ENCODE data around the gene TRIM15.
"Not testable (repeated sequence)": the region's sequence is repeated elsewhere in the genome, so short reads cannot be mapped to it uniquely, and the experiment has no call there.

Gene TRIM15

GRCh38 chr6:30162265-30163089 lies 869 bp upstream of the TRIM15 start:
- no peak for DNase-seq (ENCODE audit: low read depth)

DNA sequence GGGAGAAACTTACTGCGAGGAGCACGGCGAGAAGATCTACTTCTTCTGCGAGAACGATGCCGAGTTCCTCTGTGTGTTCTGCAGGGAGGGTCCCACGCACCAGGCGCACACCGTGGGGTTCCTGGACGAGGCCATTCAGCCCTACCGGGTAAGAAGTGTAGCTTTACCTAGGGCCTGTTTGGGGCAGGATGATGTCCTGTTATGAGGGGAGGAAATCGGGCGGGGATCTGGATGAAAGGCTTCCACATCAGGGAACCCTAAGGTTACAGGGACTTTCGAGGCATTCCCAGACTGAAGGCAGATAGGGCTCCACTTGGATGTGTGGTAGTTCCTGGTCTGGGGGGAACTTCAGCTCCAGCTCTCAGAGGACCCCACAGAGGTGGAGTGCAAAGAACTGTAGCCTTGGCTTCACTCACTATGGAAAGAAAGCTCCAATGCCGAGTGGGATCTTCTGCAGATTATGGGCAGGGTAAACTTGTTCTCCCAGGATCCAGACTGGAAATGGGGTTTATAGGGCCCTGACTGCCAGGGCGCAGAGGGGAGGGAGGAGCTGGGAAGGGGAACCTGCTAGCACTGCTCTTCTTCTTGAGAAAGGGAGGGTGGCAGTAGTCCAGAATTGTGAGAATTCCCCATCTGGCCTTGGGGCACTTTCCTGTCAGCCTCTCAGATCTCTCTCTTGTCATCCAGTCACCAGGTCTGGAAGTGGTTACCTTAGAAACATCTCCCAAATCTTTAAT lies 740 bp downstream of the TRIM15 start:
- DNase-seq (ENCODE audit: low read depth): no peak

- DNase-seq (ENCODE audit: low read depth): no peak
Observed at GRCh38 chr6:30164714-30165113, 1.4 kb downstream of the TRIM15 start.

- DNase-seq (ENCODE audit: low read depth): not testable (repeated sequence)
Observed at GRCh38 chr6:30165238-30165637, 1.9 kb downstream of the TRIM15 start.

GRCh38 chr6:30167101-30167500 lies 3.8 kb downstream of the TRIM15 start:
- DNase-seq (ENCODE audit: low read depth): no peak

GRCh38 chr6:30168741-30169140 lies 5.4 kb downstream of the TRIM15 start:
- DNase-seq (ENCODE audit: low read depth): no peak

DNA sequence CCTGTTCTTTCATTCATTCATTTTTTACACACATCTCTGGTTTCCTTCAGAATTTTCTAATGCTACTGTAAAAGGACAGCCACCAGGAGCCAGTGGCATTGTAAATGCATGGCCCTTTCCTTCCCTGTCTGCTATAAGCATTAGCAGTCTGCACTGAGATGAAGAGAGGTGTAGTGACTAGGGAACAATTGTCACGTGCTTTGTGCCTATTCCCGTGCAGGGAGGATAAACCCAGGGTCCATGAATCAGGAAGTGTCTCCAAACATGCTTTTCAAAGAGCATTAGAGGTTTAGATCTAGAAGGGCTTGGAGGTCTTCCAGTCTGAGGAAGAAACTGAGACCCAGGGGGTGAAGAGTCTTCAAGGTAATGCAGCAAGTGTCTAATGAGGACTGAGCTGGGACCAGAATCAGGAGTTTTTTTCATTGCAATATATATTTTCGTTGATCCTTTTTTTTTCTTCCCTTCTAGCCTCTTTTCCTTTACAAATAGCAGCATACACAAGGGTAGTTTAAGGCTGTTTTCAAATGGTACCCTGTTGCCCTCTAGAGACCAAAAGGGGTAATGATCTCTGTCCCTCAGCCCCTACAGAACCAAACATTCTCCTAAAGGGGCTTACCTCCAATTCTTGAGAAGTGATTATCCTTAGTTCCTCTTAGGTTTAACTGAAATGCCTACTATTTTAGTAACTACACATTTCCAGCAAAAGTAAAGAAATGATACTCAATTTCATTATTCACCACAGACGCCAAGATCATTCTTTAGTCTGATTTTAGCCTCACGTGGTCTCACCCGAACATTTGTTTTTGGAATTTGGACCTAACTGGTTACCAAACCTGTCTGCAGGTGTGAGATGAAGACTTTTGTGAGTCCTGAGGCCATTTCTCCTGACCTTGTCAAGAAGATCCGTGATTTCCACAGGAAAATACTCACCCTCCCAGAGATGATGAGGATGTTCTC lies 6.6 kb downstream of the TRIM15 start:
- no peak for DNase-seq (ENCODE audit: low read depth)

DNA sequence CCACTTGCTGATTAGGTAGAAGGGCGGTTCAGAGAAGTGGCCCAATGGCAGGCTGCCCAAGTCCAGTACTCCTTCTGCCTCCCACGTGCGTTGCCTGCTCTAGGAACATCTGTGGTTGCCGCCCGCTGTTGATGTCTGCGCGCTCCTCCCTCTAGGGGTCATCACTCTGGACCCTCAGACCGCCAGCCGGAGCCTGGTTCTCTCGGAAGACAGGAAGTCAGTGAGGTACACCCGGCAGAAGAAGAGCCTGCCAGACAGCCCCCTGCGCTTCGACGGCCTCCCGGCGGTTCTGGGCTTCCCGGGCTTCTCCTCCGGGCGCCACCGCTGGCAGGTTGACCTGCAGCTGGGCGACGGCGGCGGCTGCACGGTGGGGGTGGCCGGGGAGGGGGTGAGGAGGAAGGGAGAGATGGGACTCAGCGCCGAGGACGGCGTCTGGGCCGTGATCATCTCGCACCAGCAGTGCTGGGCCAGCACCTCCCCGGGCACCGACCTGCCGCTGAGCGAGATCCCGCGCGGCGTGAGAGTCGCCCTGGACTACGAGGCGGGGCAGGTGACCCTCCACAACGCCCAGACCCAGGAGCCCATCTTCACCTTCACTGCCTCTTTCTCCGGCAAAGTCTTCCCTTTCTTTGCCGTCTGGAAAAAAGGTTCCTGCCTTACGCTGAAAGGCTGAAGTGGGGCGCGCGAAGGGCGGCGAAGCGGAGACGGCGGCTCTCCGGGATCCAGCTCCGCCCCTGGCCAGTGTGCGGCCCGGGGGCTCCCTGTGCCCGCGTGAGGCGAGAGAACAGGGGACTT lies 8.5 kb downstream of the TRIM15 start:
- no peak for DNase-seq (ENCODE audit: low read depth)

DNA sequence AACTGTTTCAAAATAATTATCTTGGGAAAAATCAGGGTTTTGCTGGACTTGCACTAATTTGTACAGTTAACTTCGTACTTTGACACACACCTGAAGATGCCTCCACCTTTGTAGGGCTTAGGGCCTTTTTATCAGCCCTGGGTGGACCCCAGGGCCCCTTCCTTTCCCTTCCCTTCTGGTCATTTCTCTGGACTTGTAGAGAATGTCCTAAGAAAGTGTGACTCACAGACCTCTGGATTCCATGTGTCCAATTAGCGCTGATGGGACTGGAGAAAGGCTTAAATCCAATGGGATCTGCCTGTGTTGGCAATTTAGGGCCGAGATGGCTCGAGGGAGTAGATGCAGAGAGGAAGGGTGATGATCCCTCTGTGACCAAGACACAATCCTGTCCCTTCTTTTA lies 9.3 kb downstream of the TRIM15 start:
- no peak for DNase-seq (ENCODE audit: low read depth)

DNA sequence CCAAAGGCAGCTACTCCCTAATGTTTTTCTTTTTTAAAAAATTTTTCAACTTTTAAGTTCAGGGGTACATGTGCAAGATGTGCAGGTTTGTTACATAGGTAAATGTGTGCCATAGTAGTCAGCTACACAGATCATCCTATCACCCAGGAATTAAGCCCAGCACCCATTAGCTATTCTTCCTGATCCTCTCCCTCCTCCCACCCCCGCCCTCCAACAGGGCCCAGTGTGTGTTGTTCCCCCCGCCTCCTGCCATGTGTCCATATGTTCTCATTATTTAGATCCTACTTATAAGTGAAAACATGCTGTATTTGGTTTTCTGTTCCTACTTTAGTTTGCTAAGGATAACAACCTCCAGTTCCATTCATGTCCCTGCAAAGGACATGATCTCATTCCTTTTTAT lies 12.4 kb downstream of the TRIM15 start:
- no peak for DNase-seq (ENCODE audit: low read depth)

DNA sequence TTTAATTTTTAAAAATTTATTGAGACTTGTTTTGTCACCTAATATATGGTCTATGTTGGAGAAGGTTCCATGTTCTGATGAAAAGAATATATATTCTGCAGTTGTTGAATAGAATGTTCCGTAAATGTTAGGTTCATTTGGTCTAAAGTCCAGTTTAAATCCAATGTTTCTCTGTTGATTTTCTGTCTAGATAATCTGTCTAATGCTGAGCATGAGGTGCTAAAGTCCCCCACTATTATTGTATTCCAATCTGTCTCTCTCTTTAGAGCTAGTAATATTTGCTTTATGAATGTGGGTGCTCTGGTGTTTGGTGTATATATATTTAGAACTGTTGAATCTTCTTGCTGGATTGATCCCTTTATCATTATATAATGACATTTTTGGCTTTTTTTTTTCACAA lies 15.5 kb downstream of the TRIM15 start:
- no peak for DNase-seq (ENCODE audit: low read depth)

DNA sequence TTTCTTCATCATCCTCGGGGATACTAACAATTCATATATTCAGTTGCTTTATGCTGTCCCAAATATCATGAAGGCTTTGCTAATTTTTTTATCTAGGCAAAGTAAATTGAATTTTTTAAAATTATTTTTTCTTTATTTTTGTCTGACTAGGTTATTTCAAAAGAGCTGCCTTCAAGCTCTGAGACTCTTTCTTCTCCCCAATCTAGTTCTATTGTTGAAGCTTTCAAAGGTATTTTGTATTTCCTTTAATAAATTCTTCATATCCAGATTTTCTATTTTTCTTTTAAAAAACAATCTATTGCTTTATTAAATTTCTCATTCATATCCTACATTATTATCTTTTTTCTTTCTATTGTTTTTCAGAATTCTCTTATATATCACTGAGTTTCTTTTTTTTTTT lies 16.8 kb downstream of the TRIM15 start:
- DNase-seq (ENCODE audit: low read depth): no peak

DNA sequence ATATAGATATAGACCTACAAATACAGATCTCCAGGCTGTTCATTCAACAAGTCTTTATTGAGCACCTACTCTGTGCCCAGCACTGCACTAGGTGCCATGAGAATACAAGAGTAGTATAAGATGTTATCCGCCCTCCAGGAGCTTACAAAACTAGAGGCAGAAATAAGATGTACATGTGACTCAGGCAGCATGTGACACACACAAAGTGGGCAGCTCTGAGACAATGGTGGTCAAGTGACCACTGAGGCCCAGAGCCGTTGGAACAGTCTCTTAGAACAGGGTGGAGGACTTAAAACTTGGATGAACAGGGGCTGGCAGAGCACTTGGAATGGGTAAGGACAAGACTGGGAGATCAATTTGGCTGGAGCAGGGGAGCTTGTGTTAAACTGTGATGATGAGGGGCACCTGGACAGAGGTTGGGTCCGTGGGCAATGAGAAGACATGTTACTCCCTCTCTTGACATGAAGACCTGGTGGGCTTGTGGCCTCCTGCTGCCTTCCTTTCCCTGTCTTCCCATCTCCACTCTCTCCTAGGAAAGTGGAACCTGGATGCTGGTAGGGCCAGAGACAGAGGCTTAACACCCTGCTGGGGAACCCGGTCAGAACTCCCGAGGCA lies 21.2 kb downstream of the TRIM15 start:
- no peak for DNase-seq (ENCODE audit: low read depth)

GRCh38 chr6:30185846-30186484 lies 22.6 kb downstream of the TRIM15 start:
- no peak for DNase-seq (ENCODE audit: low read depth)

GRCh38 chr6:30188541-30188940 lies 25.2 kb downstream of the TRIM15 start:
- no peak for DNase-seq (ENCODE audit: low read depth)

- DNase-seq (ENCODE audit: low read depth): no peak
Observed at GRCh38 chr6:30192076-30192475, 28.7 kb downstream of the TRIM15 start.

DNA sequence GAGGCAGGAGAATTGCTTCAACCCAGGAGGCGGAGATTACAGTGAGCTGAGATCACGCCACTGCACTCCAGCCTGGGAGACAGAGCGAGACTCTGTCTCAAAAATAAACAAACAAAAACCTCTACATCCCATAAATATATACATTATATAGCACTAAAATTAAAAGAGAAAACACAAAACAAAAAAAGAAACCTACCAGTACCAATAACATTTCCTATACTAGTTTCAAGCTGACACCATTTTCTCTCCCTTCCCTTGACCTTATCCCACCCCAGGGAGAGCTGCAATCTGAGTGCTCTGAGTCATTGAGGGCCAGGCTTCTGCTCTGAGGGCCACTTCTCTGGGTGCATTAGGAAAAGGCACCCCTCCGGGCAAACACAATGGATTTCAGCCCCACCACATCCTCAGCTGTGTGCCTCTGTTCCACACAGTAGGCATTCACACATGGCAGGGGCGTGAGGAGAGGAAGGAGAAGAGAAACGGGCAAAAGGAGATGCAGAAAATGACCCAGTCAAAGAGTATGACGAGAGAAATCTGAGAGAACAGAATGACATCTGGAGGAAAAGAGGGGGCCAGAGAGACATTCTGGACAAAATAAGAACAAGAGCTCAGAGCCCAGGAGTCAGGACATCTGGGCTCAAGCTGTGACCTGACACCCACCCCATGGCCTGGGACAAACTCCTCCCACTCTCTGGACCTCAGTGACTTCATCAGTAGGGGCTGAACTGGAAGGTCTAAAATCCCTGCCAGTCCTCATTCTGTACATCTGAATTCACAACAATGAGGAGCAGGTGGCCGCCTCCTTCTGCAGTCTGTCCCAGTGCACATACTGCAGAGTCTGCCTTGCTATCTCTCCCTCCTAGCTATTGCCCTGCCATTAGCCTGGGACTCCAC lies 31.7 kb downstream of the TRIM15 start:
- no peak for DNase-seq (ENCODE audit: low read depth)

DNA sequence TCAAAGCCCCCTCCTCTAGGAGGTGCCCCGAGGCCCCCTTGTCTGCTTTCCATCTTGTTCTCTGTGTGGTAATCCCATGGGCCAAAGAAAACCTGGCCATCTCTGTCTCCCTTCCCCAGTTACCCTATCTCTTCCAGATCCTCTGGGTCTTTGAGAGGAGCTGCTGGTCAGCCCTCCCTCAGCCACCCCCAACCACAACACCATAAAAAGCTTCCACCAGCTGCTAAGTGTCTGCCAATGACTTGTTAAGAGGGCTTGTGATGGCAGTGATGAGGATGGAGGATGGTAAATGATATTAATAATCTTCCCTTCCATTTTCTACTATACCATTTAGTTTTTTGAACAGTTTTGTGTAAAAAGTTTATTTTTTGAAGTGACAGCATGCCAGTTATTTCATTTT lies 32.6 kb downstream of the TRIM15 start:
- no peak for DNase-seq (ENCODE audit: low read depth)

DNA sequence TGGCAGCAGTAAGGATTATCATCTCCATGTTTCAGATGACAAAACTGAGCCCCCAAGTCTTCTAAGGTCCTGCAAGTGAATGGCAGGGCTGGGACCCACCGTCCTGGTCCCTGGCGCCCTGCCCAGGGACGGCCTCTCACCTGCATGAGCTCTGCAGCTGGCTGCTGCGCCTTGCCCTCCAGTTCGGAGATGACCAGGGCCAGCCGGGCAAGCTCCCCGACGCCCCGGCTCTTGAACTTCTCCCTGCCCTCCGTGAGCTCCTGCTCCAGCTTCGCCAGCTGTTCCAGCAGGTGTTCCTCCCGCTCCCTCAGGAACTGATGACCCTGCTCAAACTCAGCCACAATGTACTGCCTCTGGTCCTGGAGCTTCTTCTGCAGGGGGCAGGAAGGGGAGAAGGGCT lies 33.0 kb downstream of the TRIM15 start:
- DNase-seq (ENCODE audit: low read depth): no peak

All from stimulated activated CD8-positive, alpha-beta memory T cell treated with anti-CD3 and anti-CD28 coated beads, Interleukin-15, amount 100 ng/mL, for 1 hour (primary cell).